ENCODE data around the gene CFDP1. TPM values are rescaled to one million over a fixed set of nuclear protein-coding genes. Genes with fewer than 3 reads are reported as not detected.

Gene CFDP1
- total RNA-seq (2022; extraction: Qiagen RNA extraction; ENCODE audit: low read depth) = 49.0 to 69.4 TPM (median 56.7 TPM) in 5 replicates

GRCh38 chr16:75432828-75433731 is at the start of gene CFDP1:
Gene CFDP1, minus strand, starts transcription at chr16:75433503. Its CDS starts 151 bp downstream, at chr16:75433352.

GRCh38 chr16:75464122-75464918 is 31.0 kb upstream of the CFDP1 start, which contains the start of gene TMEM170A:
Gene TMEM170A, minus strand, starts transcription at chr16:75464689. Its CDS starts 89 bp downstream, at chr16:75464600.

GRCh38 chr16:75251280-75252048 is 181.8 kb downstream of the CFDP1 start, which contains the start of gene BCAR1:
Gene BCAR1, minus strand, starts transcription at chr16:75251624. Its CDS starts 142 bp downstream, at chr16:75251482.

Other genes starting within 250 kb of the CFDP1 start
- gene CTRB2, start 226.3 kb downstream of the CFDP1 start, total RNA-seq (2022; extraction: Qiagen RNA extraction; ENCODE audit: low read depth) = not detected in 5 replicates
- gene CTRB1, start 214.5 kb downstream of the CFDP1 start, total RNA-seq (2022; extraction: Qiagen RNA extraction; ENCODE audit: low read depth) = not detected in 5 replicates
- gene BCAR1, start 181.9 kb downstream of the CFDP1 start, total RNA-seq (2022; extraction: Qiagen RNA extraction; ENCODE audit: low read depth) = 58.6 to 101 TPM (median 86.6 TPM) in 5 replicates
- gene TMEM170A, start 31.2 kb upstream of the CFDP1 start, total RNA-seq (2022; extraction: Qiagen RNA extraction; ENCODE audit: low read depth) = 10.5 to 16.9 TPM (median 15.6 TPM) in 5 replicates
- 0.10 to 0.32 TPM (median 0.14 TPM) in 5 replicates for gene CHST6, start 61.9 kb upstream of the CFDP1 start, total RNA-seq (2022; extraction: Qiagen RNA extraction; ENCODE audit: low read depth)
- 0.11 to 0.14 TPM in 2 of 5 replicates, not detected in the others for gene CHST5, start 102.6 kb upstream of the CFDP1 start, total RNA-seq (2022; extraction: Qiagen RNA extraction; ENCODE audit: low read depth)
- 7.9 to 9.7 TPM (median 8.6 TPM) in 5 replicates for gene TMEM231, start 122.7 kb upstream of the CFDP1 start, total RNA-seq (2022; extraction: Qiagen RNA extraction; ENCODE audit: low read depth)
- 82.3 to 98.5 TPM (median 91.2 TPM) in 5 replicates for gene GABARAPL2, start 132.9 kb upstream of the CFDP1 start, total RNA-seq (2022; extraction: Qiagen RNA extraction; ENCODE audit: low read depth)
- 28.6 to 42.3 TPM (median 36.9 TPM) in 5 replicates for gene ADAT1, start 189.8 kb upstream of the CFDP1 start, total RNA-seq (2022; extraction: Qiagen RNA extraction; ENCODE audit: low read depth)
- 162 to 188 TPM (median 173 TPM) in 5 replicates for gene KARS1, start 214.2 kb upstream of the CFDP1 start, total RNA-seq (2022; extraction: Qiagen RNA extraction; ENCODE audit: low read depth)
- gene TERF2IP, start 214.3 kb upstream of the CFDP1 start, total RNA-seq (2022; extraction: Qiagen RNA extraction; ENCODE audit: low read depth) = 33.8 to 51.5 TPM (median 44.2 TPM) in 5 replicates
- gene CPHXL2, start 243.5 kb upstream of the CFDP1 start, total RNA-seq (2022; extraction: Qiagen RNA extraction; ENCODE audit: low read depth) = not detected in 5 replicates

Data from A549 treated with RU486 at 1 μM for 4 hours (cell line).